Small intestine (tissue), 16 donors: Measurements from ENCODE around the gene ZNF215. TPM values are rescaled to one million over a fixed set of nuclear protein-coding genes. Genes with fewer than 3 reads are reported as not detected.
"Not testable (repeated sequence)": the region's sequence is repeated elsewhere in the genome, so short reads cannot be mapped to it uniquely, and the experiment has no call there.

Source experiments
- DNase-seq, 2 donors: peaks; one replicate each; pipeline versions ENCODE4 v3.0.0 to v3.0.0-alpha.2; 2013
- FAIRE-seq: peaks from 2 replicates; lab custom pipeline; 2012; peaks lifted over from hg19 to GRCh38; lab: Jason Lieb, UNC
- H3K27ac ChIP-seq, 3 donors: one replicate each; pipeline ENCODE4 v1.5.1; 2013; ENCODE audit warnings: low read length in 2 of 3, mild to moderate bottlenecking in 2 of 3, control low read depth in 1 of 3, inconsistent platforms in 1 of 3, low read depth in 1 of 3, moderate library complexity in 1 of 3
- H3K27me3 ChIP-seq, 3 donors: one replicate each; pipeline ENCODE4 v1.6.1; 2013; ENCODE audit warnings: low read length in 3 of 3, inconsistent platforms in 1 of 3; ENCODE audit not compliant: control insufficient read depth in 3 of 3, insufficient read depth in 3 of 3
- H3K36me3 ChIP-seq, 3 donors: one replicate each; pipeline ENCODE4 v1.6.1; 2013; ENCODE audit warnings: low read length in 3 of 3, inconsistent platforms in 1 of 3, low read depth in 1 of 3, mild to moderate bottlenecking in 1 of 3, moderate library complexity in 1 of 3; ENCODE audit not compliant: control insufficient read depth in 3 of 3, insufficient read depth in 2 of 3
- H3K4me1 ChIP-seq, 3 donors: one replicate each; pipeline ENCODE4 v1.6.1; 2013; ENCODE audit warnings: low read length in 2 of 3, inconsistent platforms in 1 of 3, low read depth in 1 of 3, mild to moderate bottlenecking in 1 of 3, moderate library complexity in 1 of 3; ENCODE audit not compliant: control insufficient read depth in 3 of 3, insufficient read depth in 2 of 3
- H3K4me3 ChIP-seq, 3 donors: one replicate each; pipeline ENCODE4 v1.5.1; 2013; ENCODE audit warnings: low read length in 3 of 3, control low read depth in 1 of 3, inconsistent platforms in 1 of 3, low read depth in 1 of 3, mild to moderate bottlenecking in 1 of 3, moderate library complexity in 1 of 3
- H3K9me3 ChIP-seq, 2 donors: one replicate each; pipeline ENCODE4 v1.6.1; 2013; ENCODE audit warnings: low read depth in 1 of 2, low read length in 1 of 2; ENCODE audit not compliant: control insufficient read depth in 2 of 2, insufficient read depth in 1 of 2
- WGBS, 3 donors: extraction: QIAGEN DNeasy Blood & Tissue Kit; methylation state at CpG; one replicate each; pipeline ENCODE4 v1.1.7; 2013; 5-methylcytosine and 5-hydroxymethylcytosine counted together
- long read RNA-seq, 10 donors: transcript quantifications; one replicate each; lab custom pipeline, GENCODE V29; 2026
- polyA plus RNA-seq, 4 donors: library from polyadenylated mRNA; stranded (reverse) in 3 of 4; unstranded in 1 of 4; fragments of 200-250 nt in 3 of 4; fragments of 120-200 nt in 1 of 4; gene quantifications; one replicate each; pipeline versions ENCODE4 v1.2.1 to v1.2.3, GENCODE V29; 2013
- donor health status: healthy with polysubstance abuse.
- donor health status: control.
- donor health status: control.
- donor health status: Bipolar disorder and iron deficiency.
- donor health status: healthy.

ZNF215 gene
- 1 to 10 TPM in 2 of 4 donors, under 1 TPM in 2; 0.45 to 7.1 (median 1.4) TPM for polyA plus RNA-seq
- long read RNA-seq, donor 1, partial matches to known transcripts, result 0 of 1 reads
- long read RNA-seq, donor 1, other reads (novel, unspliced or antisense), result 0 of 1 reads
- long read RNA-seq, donor 2, partial matches to known transcripts, result 0 of 1 reads
- long read RNA-seq, donor 2, other reads (novel, unspliced or antisense), result 0 of 1 reads
- long read RNA-seq, donor 3, result 0 reads
- long read RNA-seq, donor 4, result 0 reads
- long read RNA-seq, donor 5, result 0 reads
- long read RNA-seq, donor 6, partial matches to known transcripts, result 0 of 1 reads
- long read RNA-seq, donor 6, other reads (novel, unspliced or antisense), result 0 of 1 reads
- long read RNA-seq, donor 7, result 0 reads
- long read RNA-seq, donor 8, result 0 reads
- long read RNA-seq, donor 9, partial matches to known transcripts, result 7 of 7 reads
- long read RNA-seq, donor 9, other reads (novel, unspliced or antisense), result 0 of 7 reads
- long read RNA-seq, donor 10, result 0 reads

GRCh38 chr11:6926208-6927029 lies at the start of gene ZNF215:
Gene ZNF215, plus strand, starts transcription at chr11:6926426. Its CDS starts 5,847 bp downstream, at chr11:6932273.
- Histone ChIP-seq H3K4me3 (peak within 1 kb of the TSS; percentile 37 to 84 (median 61)), H3K4me1 (peaks cover 0 to 7% (median 0%) of the 10 kb centered on the region in 3 donors), H3K36me3 (no peaks in the 10 kb centered on the region), H3K9me3 (no peaks in the 10 kb centered on the region), H3K27me3 (no peaks in the 10 kb centered on the region), H3K27ac (peak within 1 kb of the TSS; percentile 43 to 92 (median 58))
- no peak for FAIRE-seq
- DNase-seq, result peak; percentile 84 to 86
- WGBS, 3 donors, result 1 to 3% (median 2%) methylated on average over 60 to 61 of the region's 61 CpGs

GRCh38 chr11:6876914-6877313 lies 49.3 kb upstream of the ZNF215 start:
- Histone ChIP-seq H3K36me3 (no peaks in the 10 kb centered on the region), H3K4me1 (no peaks in the 10 kb centered on the region), H3K4me3 (no peak overlapping the region), H3K9me3 (peaks cover 0 to 8% of the 10 kb centered on the region in 2 donors), H3K27me3 (no peaks in the 10 kb centered on the region), H3K27ac (no peak overlapping the region)
- WGBS, 3 donors, result 78 to 87% (median 82%) methylated on average over 3 of the region's 3 CpGs
- FAIRE-seq, result no peak
- DNase-seq, result no peak

- Histone ChIP-seq H3K4me3 (no peak overlapping the region), H3K9me3 (no peaks in the 10 kb centered on the region), H3K27me3 (no peaks in the 10 kb centered on the region), H3K36me3 (no peaks in the 10 kb centered on the region), H3K27ac (no peak overlapping the region), H3K4me1 (no peaks in the 10 kb centered on the region)
- FAIRE-seq (no peak), DNase-seq (no peak)
Measured at GRCh38 chr11:6882751-6883150, 43.5 kb upstream of the ZNF215 start.

- 80 to 94% (median 89%) methylated on average over 5 of the region's 5 CpGs for WGBS, 3 donors
- not testable (repeated sequence) for H3K4me1 ChIP-seq, H3K27ac ChIP-seq, DNase-seq, H3K36me3 ChIP-seq, FAIRE-seq, H3K27me3 ChIP-seq, H3K9me3 ChIP-seq, H3K4me3 ChIP-seq
Measured at GRCh38 chr11:6887711-6888110, 38.5 kb upstream of the ZNF215 start.

GRCh38 chr11:6888830-6889229 lies 37.4 kb upstream of the ZNF215 start:
- H3K4me3 ChIP-seq, result no peak overlapping the region
- FAIRE-seq, result no peak
- H3K9me3 ChIP-seq, result no peaks in the 10 kb centered on the region
- H3K27ac ChIP-seq, result no peak overlapping the region
- DNase-seq, result no peak
- no peaks in the 10 kb centered on the region for H3K4me1 ChIP-seq
- H3K27me3 ChIP-seq, result no peaks in the 10 kb centered on the region
- H3K36me3 ChIP-seq, result no peaks in the 10 kb centered on the region
- WGBS, 3 donors, result 74 to 90% (median 79%) methylated on average over 4 of the region's 4 CpGs

- 64 to 82% (median 75%) methylated on average over 1 of the region's 1 CpG for WGBS, 3 donors
- no peak for FAIRE-seq
- no peak overlapping the region for H3K4me3 ChIP-seq
- H3K9me3 ChIP-seq, result no peaks in the 10 kb centered on the region
- H3K27me3 ChIP-seq, result no peaks in the 10 kb centered on the region
- no peak overlapping the region for H3K27ac ChIP-seq
- DNase-seq, result no peak
- H3K4me1 ChIP-seq, result no peaks in the 10 kb centered on the region
- no peaks in the 10 kb centered on the region for H3K36me3 ChIP-seq
Measured at GRCh38 chr11:6889835-6890234, 36.4 kb upstream of the ZNF215 start.

DNA sequence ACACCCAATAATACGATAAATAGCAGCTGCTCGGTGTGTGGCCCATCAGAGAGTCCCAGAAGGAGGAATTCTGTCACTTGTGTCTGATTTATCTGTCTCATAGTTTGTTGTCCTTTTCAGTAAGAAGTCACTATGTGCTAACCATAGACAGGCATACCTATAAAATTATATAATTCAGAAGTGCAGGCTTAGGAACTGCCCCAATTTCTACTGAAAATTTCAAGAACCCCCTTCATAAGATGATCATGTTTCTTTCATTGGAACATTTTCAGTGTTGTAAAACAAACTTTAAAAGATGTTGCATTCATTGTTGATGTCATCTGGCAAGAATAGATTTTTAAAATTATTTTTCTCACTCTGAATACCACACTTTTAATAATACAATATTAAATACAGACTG lies 33.8 kb upstream of the ZNF215 start, which contains the start of gene OR2D2:
TSS of gene OR2D2 (minus strand) at position 101 of the 400 bp plus-strand sequence. CDS start at position 101, 0 bp downstream.
- Histone ChIP-seq H3K9me3 (no peaks in the 10 kb centered on the region), H3K36me3 (no peaks in the 10 kb centered on the region), H3K27me3 (no peaks in the 10 kb centered on the region), H3K4me3 (no peak within 1 kb of the TSS), H3K27ac (no peak within 1 kb of the TSS), H3K4me1 (no peaks in the 10 kb centered on the region)
- DNase-seq, result no peak
- WGBS, 3 donors, result 64 to 81% (median 80%) methylated on average over 2 of the region's 2 CpGs
- FAIRE-seq, result no peak

DNA sequence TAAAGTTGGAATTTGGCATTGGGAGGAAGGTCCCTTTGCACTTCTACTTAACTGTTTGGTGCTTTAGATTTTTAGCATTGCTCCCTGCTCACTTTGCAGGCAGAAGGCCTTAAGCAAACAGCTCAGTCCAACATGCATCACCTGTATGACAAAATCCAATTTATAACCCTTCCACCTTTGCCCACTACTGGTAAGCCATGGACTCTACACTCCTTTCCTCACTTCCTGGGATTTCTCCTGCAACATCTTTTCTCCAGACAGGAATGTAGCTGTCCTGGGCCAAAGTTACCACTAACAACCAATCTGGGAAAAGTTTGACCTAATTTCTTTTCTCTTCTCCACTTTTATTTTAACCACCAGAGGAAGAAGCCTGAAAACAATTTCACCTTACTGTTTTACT lies 32.1 kb upstream of the ZNF215 start:
- Histone ChIP-seq H3K36me3 (no peaks in the 10 kb centered on the region), H3K9me3 (no peaks in the 10 kb centered on the region), H3K4me1 (no peaks in the 10 kb centered on the region), H3K27me3 (no peaks in the 10 kb centered on the region), H3K27ac (no peak overlapping the region), H3K4me3 (no peak overlapping the region)
- DNase-seq, result peak in 1 of 2 donors; percentile 5
- no peak for FAIRE-seq
